ENCODE measurements around the gene CASP10. TPM values are rescaled to one million over a fixed set of nuclear protein-coding genes. Genes with fewer than 3 reads are reported as not detected.

CASP10 gene
- total and polyA plus RNA-seq, 2 of the 13 experiments (the other 11 are each of a cell fraction or from before 2014, with no cell fraction given), result 22.2 to 23.8 TPM

DNA sequence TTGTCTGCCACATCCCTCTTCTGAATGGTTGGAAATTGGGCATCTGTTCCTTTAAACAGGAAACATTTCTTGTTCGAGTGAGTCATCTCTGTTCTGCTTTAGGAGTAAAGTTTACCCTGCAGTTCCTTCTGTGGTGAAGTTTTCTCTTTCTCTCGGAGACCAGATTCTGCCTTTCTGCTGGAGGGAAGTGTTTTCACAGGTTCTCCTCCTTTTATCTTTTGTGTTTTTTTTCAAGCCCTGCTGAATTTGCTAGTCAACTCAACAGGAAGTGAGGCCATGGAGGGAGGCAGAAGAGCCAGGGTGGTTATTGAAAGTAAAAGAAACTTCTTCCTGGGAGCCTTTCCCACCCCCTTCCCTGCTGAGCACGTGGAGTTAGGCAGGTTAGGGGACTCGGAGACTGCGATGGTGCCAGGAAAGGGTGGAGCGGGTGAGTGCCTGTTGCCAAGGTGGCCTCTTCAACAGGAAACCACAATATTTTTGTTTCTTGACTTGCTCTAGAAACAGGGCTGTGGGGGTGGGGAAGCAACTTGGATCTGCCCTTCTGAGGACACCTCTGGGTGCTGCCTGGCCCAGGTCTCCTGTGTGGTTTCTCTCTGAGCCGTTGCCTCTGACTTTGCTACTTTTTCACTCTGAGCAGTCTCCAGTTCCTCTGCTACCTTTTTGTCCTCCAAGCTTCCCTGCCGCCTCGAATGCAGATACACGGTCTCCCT lies 75.2 kb downstream of the CASP10 start (continued):
- TF ChIP-seq NFYC (CRISPR knock-in tag; IDR thresholded peaks at IDR 0.05) (peak; percentile 24; the same call in 1 of the 2 replicates), GABPA (IDR thresholded peaks at IDR 0.05; ENCODE audit: low read depth, low read length) (peak; percentile 11; the same call in 1 of the 2 replicates), GABPA (CRISPR knock-in tag; IDR thresholded peaks at IDR 0.05; ENCODE audit: low read depth) (peak; percentile 77), KLF11 (CRISPR knock-in tag; IDR thresholded peaks at IDR 0.05) (0 out of 2 replicates have a peak, but pooled peaks have one; percentile 70), ZNF501 (CRISPR knock-in tag; IDR thresholded peaks at IDR 0.05) (peak; percentile 70), NFYB (CRISPR knock-in tag; IDR thresholded peaks at IDR 0.05) (no peak), ZNF138 (CRISPR knock-in tag; IDR thresholded peaks at IDR 0.05; ENCODE audit: low read depth) (no peak), RFX5 (IDR thresholded peaks at IDR 0.05; ENCODE audit: low read depth, low read length) (0 out of 2 replicates have a peak, but pooled peaks have one; percentile 24), GATAD1 (CRISPR knock-in tag; IDR thresholded peaks at IDR 0.05) (no peak), IRF2 (CRISPR knock-in tag; IDR thresholded peaks at IDR 0.05) (no peak; the same call in 1 of the 2 replicates), ARID2 (CRISPR knock-in tag; IDR thresholded peaks at IDR 0.05; ENCODE audit: borderline replicate concordance) (no peak), SP1 (IDR thresholded peaks at IDR 0.05) (no peak), SP1 (CRISPR knock-in tag; IDR thresholded peaks at IDR 0.05) (no peak), PAWR (CRISPR knock-in tag; IDR thresholded peaks at IDR 0.05; ENCODE audit: borderline replicate concordance) (no peak), RXRA (CRISPR knock-in tag; IDR thresholded peaks at IDR 0.05) (no peak), ZNF382 (CRISPR knock-in tag; IDR thresholded peaks at IDR 0.05; ENCODE audit: borderline replicate concordance) (no peak), POLR2G (IDR thresholded peaks at IDR 0.05; ENCODE audit: low read depth, low read length) (peak; percentile 69), POLR2AphosphoS2 (IDR thresholded peaks at IDR 0.05; ENCODE audit: low read depth, low read length) (no peak), MAFG (CRISPR knock-in tag; IDR thresholded peaks at IDR 0.05) (no peak)
- TF ChIP-seq, protein P1, sequence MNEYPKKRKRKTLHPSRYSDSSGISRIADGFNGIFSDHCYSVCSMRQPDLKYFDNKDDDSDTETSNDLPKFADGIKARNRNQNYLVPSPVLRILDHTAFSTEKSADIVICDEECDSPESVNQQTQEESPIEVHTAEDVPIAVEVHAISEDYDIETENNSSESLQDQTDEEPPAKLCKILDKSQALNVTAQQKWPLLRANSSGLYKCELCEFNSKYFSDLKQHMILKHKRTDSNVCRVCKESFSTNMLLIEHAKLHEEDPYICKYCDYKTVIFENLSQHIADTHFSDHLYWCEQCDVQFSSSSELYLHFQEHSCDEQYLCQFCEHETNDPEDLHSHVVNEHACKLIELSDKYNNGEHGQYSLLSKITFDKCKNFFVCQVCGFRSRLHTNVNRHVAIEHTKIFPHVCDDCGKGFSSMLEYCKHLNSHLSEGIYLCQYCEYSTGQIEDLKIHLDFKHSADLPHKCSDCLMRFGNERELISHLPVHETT (CRISPR knock-in tag; conservative IDR thresholded peaks at IDR 0.05), result no peak
- TF ChIP-seq, protein P2, sequence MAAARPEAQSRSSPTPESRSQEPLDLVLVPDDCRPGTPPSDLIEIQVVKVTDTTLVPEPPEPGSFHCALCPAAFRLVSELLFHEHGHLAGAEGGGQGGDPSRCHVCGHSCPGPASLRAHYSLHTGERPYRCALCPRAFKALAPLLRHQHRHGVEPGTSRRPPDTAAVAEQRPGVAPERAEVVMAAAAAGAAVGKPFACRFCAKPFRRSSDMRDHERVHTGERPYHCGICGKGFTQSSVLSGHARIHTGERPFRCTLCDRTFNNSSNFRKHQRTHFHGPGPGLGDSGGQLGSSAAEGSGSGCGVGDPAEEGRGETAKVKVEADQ (CRISPR knock-in tag; IDR thresholded peaks at IDR 0.05; ENCODE audit: borderline replicate concordance), result no peak

Measured in HepG2 (cell line).